Neural progenitor cell (in vitro differentiated cells): ENCODE results near the gene TRAPPC2L. TPM values are rescaled to one million over a fixed set of nuclear protein-coding genes. Genes with fewer than 3 reads are reported as not detected.

Experiments used
- DNase-seq: peaks from one replicate; pipeline ENCODE4 v3.0.0-alpha.2; 2016; ENCODE audit warnings: low spot score
- H2AFZ ChIP-seq: fragments of 200-600 bp; sonication (generic); replicated peaks from 2 replicates; pipeline ENCODE4 v1.6.1; 2016; ENCODE audit warnings: antibody characterized with exemption
- H3F3A ChIP-seq: fragments of 200-600 bp; sonication (generic); 2 replicates; pipeline ENCODE4 v1.6.1; 2016; ENCODE audit warnings: antibody characterized with exemption, low read depth
- H3K27ac ChIP-seq: fragments of 200-600 bp; sonication (generic); 2 replicates; pipeline ENCODE4 v1.5.1; 2016; ENCODE audit warnings: mild to moderate bottlenecking
- H3K27me3 ChIP-seq: fragments of 200-600 bp; sonication (generic); 2 replicates; pipeline ENCODE4 v1.6.1; 2016; ENCODE audit warnings: mild to moderate bottlenecking, moderate library complexity
- H3K36me3 ChIP-seq: fragments of 200-600 bp; sonication (generic); 2 replicates; pipeline ENCODE4 v1.5.1; 2016
- H3K4me1 ChIP-seq: fragments of 200-600 bp; sonication (generic); 2 replicates; pipeline ENCODE4 v1.6.1; 2016; ENCODE audit warnings: mixed run types
- H3K4me2 ChIP-seq: fragments of 200-600 bp; sonication (generic); 2 replicates; pipeline ENCODE4 v1.6.1; 2016
- H3K4me3 ChIP-seq: fragments of 200-600 bp; sonication (generic); 2 replicates; pipeline ENCODE4 v1.5.1; 2016
- H3K79me2 ChIP-seq: fragments of 200-600 bp; sonication (generic); 2 replicates; pipeline ENCODE4 v1.6.1; 2016; ENCODE audit warnings: low read depth
- H3K9ac ChIP-seq: fragments of 200-600 bp; sonication (generic); 2 replicates; pipeline ENCODE4 v1.6.1; 2016
- H3K9me3 ChIP-seq: fragments of 200-600 bp; sonication (generic); 2 replicates; pipeline ENCODE4 v1.5.1; 2016; ENCODE audit warnings: low read depth
- H4K20me1 ChIP-seq: fragments of 200-600 bp; sonication (generic); 2 replicates; pipeline ENCODE4 v1.6.1; 2016; ENCODE audit warnings: low read depth
- H3K27ac Mint-ChIP-seq: 3 replicates; pipeline ENCODE4 v1.8.0; 2021; ENCODE audit warnings: mixed read lengths
- H3K27me3 Mint-ChIP-seq: 2 replicates; pipeline ENCODE4 v1.8.0; 2022; ENCODE audit warnings: low read depth, mild to moderate bottlenecking, inconsistent platforms, moderate library complexity, mixed read lengths; ENCODE audit not compliant: insufficient read depth
- H3K36me3 Mint-ChIP-seq: 3 replicates; pipeline ENCODE4 v1.8.0; 2021; ENCODE audit warnings: mixed read lengths
- H3K4me1 Mint-ChIP-seq: 3 replicates; pipeline ENCODE4 v1.8.0; 2021; ENCODE audit warnings: mixed read lengths
- H3K4me3 Mint-ChIP-seq: 3 replicates; pipeline ENCODE4 v1.8.0; 2021; ENCODE audit warnings: mild to moderate bottlenecking, moderate library complexity, mixed read lengths
- H3K9me3 Mint-ChIP-seq: 3 replicates; pipeline ENCODE4 v1.8.0; 2020; ENCODE audit warnings: mixed read lengths
- CTCF ChIP-seq: fragments of 200-600 bp; sonication (generic); IDR thresholded peaks from 2 replicates; pipeline ENCODE4 v1.5.1; 2017; ENCODE audit warnings: antibody characterized with exemption, mild to moderate bottlenecking
- EZH2 ChIP-seq: fragments of 200-600 bp; sonication (generic); IDR thresholded peaks from 2 replicates; pipeline ENCODE4 v1.6.1; 2017; ENCODE audit warnings: antibody characterized with exemption, mild to moderate bottlenecking, moderate library complexity
- EZH2phosphoT487 ChIP-seq: fragments of 200-600 bp; sonication (generic); IDR thresholded peaks from 2 replicates; pipeline ENCODE4 v1.6.1; 2017; ENCODE audit warnings: antibody characterized with exemption
- total RNA-seq: library from RNA; depleted of rRNA; stranded (reverse); fragments of >200 nt; gene quantifications from 2 replicates; pipeline ENCODE4 v1.2.3, GENCODE V29; 2015; ENCODE audit warnings: low replicate concordance

TRAPPC2L gene
- total RNA-seq, 1 donor from 2014 or later: 31.8 TPM

- Mint-ChIP-seq H3K36me3 (no peaks in the 10 kb centered on the region), H3K27me3 (peaks cover 8% of the 10 kb centered on the region), H3K9me3 (no peaks in the 10 kb centered on the region), H3K4me3 (peak overlapping the region; percentile 24), H3K27ac (no peak overlapping the region), H3K4me1 (peaks cover 3% of the 10 kb centered on the region)
- Histone ChIP-seq H3F3A (no peaks in the 10 kb centered on the region), H2AFZ (no peak overlapping the region), H3K4me1 (no peaks in the 10 kb centered on the region), H3K36me3 (no peaks in the 10 kb centered on the region), H4K20me1 (peaks cover 4% of the 10 kb centered on the region), H3K4me2 (no peak overlapping the region), H3K4me3 (no peak overlapping the region), H3K9me3 (no peaks in the 10 kb centered on the region), H3K27ac (no peak overlapping the region), H3K79me2 (no peaks in the 10 kb centered on the region), H3K27me3 (no peaks in the 10 kb centered on the region), H3K9ac (no peak overlapping the region)
- no peak for TF ChIP-seq CTCF
- TF ChIP-seq EZH2: no peak
- TF ChIP-seq EZH2phosphoT487: no peak
- no peak for DNase-seq
Observed at GRCh38 chr16:88842806-88843205, 14.1 kb upstream of the TRAPPC2L start.

GRCh38 chr16:88843256-88843655 is 13.7 kb upstream of the TRAPPC2L start:
- TF ChIP-seq CTCF: no peak
- no peak for TF ChIP-seq EZH2phosphoT487
- no peak for TF ChIP-seq EZH2
- Mint-ChIP-seq H3K27me3 (peaks cover 8% of the 10 kb centered on the region), H3K4me1 (peaks cover 3% of the 10 kb centered on the region), H3K27ac (no peak overlapping the region), H3K36me3 (no peaks in the 10 kb centered on the region), H3K4me3 (peak overlapping the region; percentile 24), H3K9me3 (no peaks in the 10 kb centered on the region)
- Histone ChIP-seq H2AFZ (no peak overlapping the region), H3K36me3 (no peaks in the 10 kb centered on the region), H3K9me3 (no peaks in the 10 kb centered on the region), H3K4me3 (no peak overlapping the region), H3K27me3 (no peaks in the 10 kb centered on the region), H3K79me2 (no peaks in the 10 kb centered on the region), H3K27ac (no peak overlapping the region), H3F3A (no peaks in the 10 kb centered on the region), H4K20me1 (peaks cover 4% of the 10 kb centered on the region), H3K4me2 (no peak overlapping the region), H3K9ac (no peak overlapping the region), H3K4me1 (no peaks in the 10 kb centered on the region)
- DNase-seq: no peak

- Mint-ChIP-seq H3K4me3 (no peak overlapping the region), H3K4me1 (peaks cover 3% of the 10 kb centered on the region), H3K27me3 (peaks cover 10% of the 10 kb centered on the region), H3K27ac (peak overlapping the region; percentile 54), H3K36me3 (peaks cover 2% of the 10 kb centered on the region), H3K9me3 (no peaks in the 10 kb centered on the region)
- Histone ChIP-seq H2AFZ (no peak overlapping the region), H3K4me3 (no peak overlapping the region), H3K9me3 (no peaks in the 10 kb centered on the region), H4K20me1 (peaks cover 4% of the 10 kb centered on the region), H3F3A (no peaks in the 10 kb centered on the region), H3K4me1 (no peaks in the 10 kb centered on the region), H3K79me2 (no peaks in the 10 kb centered on the region), H3K36me3 (no peaks in the 10 kb centered on the region), H3K27ac (no peak overlapping the region), H3K27me3 (no peaks in the 10 kb centered on the region), H3K4me2 (no peak overlapping the region), H3K9ac (peak overlapping the region; percentile 27)
- DNase-seq: peak; percentile 17
- TF ChIP-seq CTCF (peak; percentile 30), EZH2phosphoT487 (no peak), EZH2 (no peak)
Observed at GRCh38 chr16:88844419-88845036, 12.4 kb upstream of the TRAPPC2L start.
